Common myeloid progenitor, CD34-positive (primary cell): Measurements from ENCODE around the gene CYB5B.
A peak's percentile ranks its signal among the peaks of the same experiment; 100 is the strongest.

Experiments used
- CTCF ChIA-PET: fragments of 350-600 bp; sonication (Branson Sonifier 250); formaldehyde crosslinking; loops from one replicate; lab custom pipeline; 2021; ENCODE audit warnings: antibody characterized with exemption; lab: Charles Lee
- POLR2A ChIA-PET: fragments of 350-600 bp; sonication (Branson Sonifier 250); formaldehyde crosslinking; loops from one replicate; lab custom pipeline; 2021; ENCODE audit warnings: antibody characterized with exemption; lab: Charles Lee
- DNase-seq, 3 donors: peaks; one replicate each; pipeline versions ENCODE4 v3.0.0 to v3.0.0-alpha.2; 2013
- H3K27ac ChIP-seq, 2 experiments: 1 replicate in 1 of 2; 2 replicates in 1 of 2; pipeline ENCODE4 v1.7.0; 2013; ENCODE audit warnings: inconsistent platforms in 2 of 2, low read length in 2 of 2, mild to moderate bottlenecking in 2 of 2, low read depth in 1 of 2, moderate library complexity in 1 of 2; ENCODE audit not compliant: severe bottlenecking in 2 of 2, insufficient read depth in 1 of 2, poor library complexity in 1 of 2
- H3K27me3 ChIP-seq, 5 experiments: replicated peaks in 2 of 5; 1 replicate in 3 of 5; 2 replicates in 2 of 5; pipeline versions ENCODE4 v1.6.1 to v1.7.0; 2013; ENCODE audit warnings: low read length in 4 of 5, mild to moderate bottlenecking in 2 of 5, moderate library complexity in 2 of 5, inconsistent platforms in 1 of 5; ENCODE audit not compliant: insufficient read depth in 5 of 5, control insufficient read depth in 4 of 5
- H3K36me3 ChIP-seq, 4 experiments: 1 replicate in 2 of 4; 2 replicates in 2 of 4; pipeline versions ENCODE4 v1.6.1 to v1.7.0; 2013; ENCODE audit warnings: low read length in 3 of 4, control low read depth in 1 of 4, mild to moderate bottlenecking in 1 of 4; ENCODE audit not compliant: control insufficient read depth in 4 of 4, insufficient read depth in 4 of 4
- H3K4me1 ChIP-seq, 4 experiments: 1 replicate in 3 of 4; 2 replicates in 1 of 4; pipeline versions ENCODE4 v1.6.1 to v1.7.1; 2013; ENCODE audit warnings: low read length in 3 of 4, mild to moderate bottlenecking in 3 of 4, control low read depth in 1 of 4, inconsistent platforms in 1 of 4, moderate library complexity in 1 of 4; ENCODE audit not compliant: control insufficient read depth in 4 of 4, insufficient read depth in 4 of 4; ENCODE audit errors: control extremely low read depth in 1 of 4
- H3K4me3 ChIP-seq, 7 experiments: 1 replicate in 4 of 7; 2 replicates in 3 of 7; pipeline versions ENCODE4 v1.5.1 to v1.7.0; 2013; ENCODE audit warnings: mild to moderate bottlenecking in 7 of 7, low read length in 6 of 7, moderate library complexity in 6 of 7, inconsistent platforms in 2 of 7, low read depth in 2 of 7, control low read depth in 1 of 7; ENCODE audit not compliant: insufficient read depth in 4 of 7, control insufficient read depth in 1 of 7; ENCODE audit errors: extremely low read depth in 1 of 7
- H3K9me3 ChIP-seq, 5 experiments: 1 replicate in 4 of 5; 2 replicates in 1 of 5; pipeline versions ENCODE4 v1.6.1 to v1.7.1; 2013; ENCODE audit warnings: low read length in 4 of 5, mild to moderate bottlenecking in 2 of 5, inconsistent platforms in 1 of 5, low read depth in 1 of 5, moderate library complexity in 1 of 5; ENCODE audit not compliant: control insufficient read depth in 4 of 5, insufficient read depth in 2 of 5; ENCODE audit errors: control extremely low read depth in 1 of 5
- WGBS: methylation state at CpG from one replicate; pipeline ENCODE4 v1.1.5; 2013; ENCODE audit not compliant: insufficient coverage; 5-methylcytosine and 5-hydroxymethylcytosine counted together

Gene CYB5B

DNA sequence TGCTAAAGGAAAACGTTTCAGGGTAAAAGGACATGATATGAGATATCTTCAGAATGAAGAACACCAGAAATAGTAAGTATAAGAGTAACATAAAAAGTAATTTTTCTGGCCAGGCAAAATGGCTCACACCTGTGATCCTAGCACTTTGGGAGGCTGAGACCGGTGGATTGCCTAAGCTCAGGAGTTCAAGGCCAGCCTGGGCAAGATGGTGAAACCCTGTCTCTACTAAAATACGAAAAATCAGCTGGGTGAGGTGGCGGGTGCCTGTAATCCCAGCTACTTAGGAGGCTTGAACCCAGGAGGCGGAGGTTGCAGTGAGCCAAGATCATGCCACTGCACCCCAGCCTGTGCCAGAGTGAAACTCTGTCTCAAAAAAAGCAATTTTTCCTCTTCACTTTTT, 84.7 kb downstream of the CYB5B start:
- no peak for DNase-seq
- H3K27ac ChIP-seq = no peak overlapping the region
- POLR2A ChIA-PET = no interaction called here
- no peaks in the 10 kb centered on the region for H3K9me3 ChIP-seq
- no peaks in the 10 kb centered on the region for H3K36me3 ChIP-seq
- no peak overlapping the region for H3K4me3 ChIP-seq
- no peaks in the 10 kb centered on the region for H3K27me3 ChIP-seq
- 100% methylated on average over 4 of the region's 5 CpGs for WGBS
- CTCF ChIA-PET = interaction anchor here (1.2 kb wide), 1 partner anchor 13 kb away, joined by 4 read pairs; no protein-coding TSS in a partner anchor
- H3K4me1 ChIP-seq = peaks cover 0 to 9% (median 4%) of the 10 kb centered on the region in 4 experiments

DNA sequence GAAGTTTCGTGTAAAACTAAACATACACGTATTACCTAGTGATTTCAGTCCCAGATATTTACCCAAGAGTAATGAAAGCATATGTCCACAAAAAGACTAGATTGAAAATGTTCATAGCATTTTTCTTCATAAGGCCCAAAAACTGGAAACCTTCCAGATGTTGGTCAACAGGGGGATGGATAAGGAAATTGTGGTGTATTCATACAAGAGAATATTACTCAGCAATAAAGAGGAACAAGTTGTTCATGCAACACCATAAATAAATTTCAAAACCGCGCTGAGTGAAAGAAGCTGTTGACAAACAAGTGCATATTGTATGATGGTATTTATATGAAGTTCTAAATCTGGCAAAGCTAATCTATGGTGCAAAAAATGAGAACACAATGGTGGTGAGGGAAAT, 87.2 kb downstream of the CYB5B start:
- no peaks in the 10 kb centered on the region for H3K27me3 ChIP-seq
- DNase-seq = peak in 2 of 3 donors; percentile 31 to 36
- POLR2A ChIA-PET = no interaction called here
- no peaks in the 10 kb centered on the region for H3K36me3 ChIP-seq
- 100% methylated on average over 2 of the region's 4 CpGs for WGBS
- CTCF ChIA-PET = no interaction called here
- no peak overlapping the region for H3K4me3 ChIP-seq
- H3K9me3 ChIP-seq = peaks cover 0 to 2% (median 0%) of the 10 kb centered on the region in 5 experiments
- H3K27ac ChIP-seq = no peak overlapping the region
- H3K4me1 ChIP-seq = peaks cover 0 to 9% (median 4%) of the 10 kb centered on the region in 4 experiments

DNA sequence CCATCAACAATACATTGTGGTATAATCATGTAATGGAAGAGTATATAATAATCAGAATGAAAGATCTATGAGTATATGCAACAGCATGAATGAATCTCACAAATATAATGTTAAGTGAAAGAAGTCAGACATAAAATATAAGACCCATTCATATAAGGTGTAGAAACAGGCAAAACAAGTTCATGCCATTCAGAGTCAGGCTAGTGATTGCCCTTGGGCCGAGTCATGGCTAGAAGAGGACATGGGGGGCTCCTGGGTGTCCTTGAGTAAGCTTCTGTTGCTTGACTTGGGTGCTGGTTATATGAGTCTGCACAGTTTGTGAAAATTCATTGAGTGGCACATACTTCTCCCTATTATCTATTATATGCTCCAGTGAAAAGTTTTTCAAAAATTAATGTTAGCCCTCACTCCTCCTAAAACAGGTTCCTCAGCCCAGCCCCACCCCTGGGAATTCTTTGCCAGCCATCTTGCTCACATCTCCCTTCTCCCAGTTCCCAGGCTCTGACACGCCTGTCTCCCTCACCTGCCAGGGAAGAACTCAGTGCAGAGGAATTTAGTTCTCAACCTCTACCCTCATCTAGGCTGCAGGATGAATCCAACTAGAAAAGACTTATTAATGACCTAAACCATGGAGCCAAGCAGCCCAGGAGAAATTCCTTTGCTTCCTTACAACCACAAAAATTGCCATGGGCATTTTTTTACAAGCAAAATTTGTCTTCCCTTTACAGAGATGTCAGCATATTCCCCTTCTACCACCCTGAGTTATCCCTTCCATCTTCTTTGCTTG, 89.0 kb downstream of the CYB5B start:
- no peak for DNase-seq
- no peaks in the 10 kb centered on the region for H3K36me3 ChIP-seq
- no peaks in the 10 kb centered on the region for H3K27me3 ChIP-seq
- H3K27ac ChIP-seq = no peak overlapping the region
- peaks cover 0 to 3% (median 1%) of the 10 kb centered on the region in 4 experiments for H3K4me1 ChIP-seq
- POLR2A ChIA-PET = no interaction called here
- H3K4me3 ChIP-seq = no peak overlapping the region
- WGBS = 100% methylated on average over 1 of the region's 2 CpGs
- H3K9me3 ChIP-seq = peaks cover 0 to 2% (median 0%) of the 10 kb centered on the region in 5 experiments
- CTCF ChIA-PET = no interaction called here

DNA sequence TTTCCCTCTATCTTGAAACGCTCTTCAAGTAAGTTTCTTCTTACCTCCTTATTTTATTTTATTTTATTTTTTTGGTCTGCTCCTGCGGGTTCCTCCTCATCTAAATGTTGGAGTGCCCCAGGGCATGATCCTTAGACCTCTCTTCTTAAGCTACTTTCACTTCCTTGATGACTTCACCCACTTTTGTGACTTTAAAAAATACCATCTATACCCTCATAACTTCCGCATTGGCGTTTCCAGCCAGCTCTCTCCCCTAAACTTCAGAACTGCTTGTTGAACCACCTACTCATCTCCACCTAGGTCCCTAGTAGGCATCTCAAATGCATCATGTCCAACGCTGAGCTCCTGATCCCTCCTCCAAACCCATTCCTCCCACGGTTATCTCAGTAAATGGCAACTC, 89.9 kb downstream of the CYB5B start:
- POLR2A ChIA-PET = no interaction called here
- Histone ChIP-seq H3K4me3 (no peak overlapping the region), H3K27me3 (no peaks in the 10 kb centered on the region), H3K9me3 (peaks cover 0 to 2% (median 0%) of the 10 kb centered on the region in 5 experiments), H3K36me3 (no peaks in the 10 kb centered on the region), H3K4me1 (no peaks in the 10 kb centered on the region), H3K27ac (no peak overlapping the region)
- WGBS = 96% methylated on average over 5 of the region's 6 CpGs
- CTCF ChIA-PET = no interaction called here
- DNase-seq = no peak
